K562 (cell line): ENCODE measurements around the gene TBXAS1.

Experiments
- MEF2D ChIP-seq: conservative IDR thresholded peaks from 2 replicates; pipeline ENCODE4 v1.6.1; 2016; ENCODE audit warnings: low read depth, missing genetic modification characterization, missing compliant biosample characterization
- TBP ChIP-seq: optimal IDR thresholded peaks from 2 replicates; pipeline ENCODE3; 2011; ENCODE audit warnings: low read depth, low read length, improper control_type of control experiment
- ZBTB26 ChIP-seq: fragments of 450-650 bp; formaldehyde crosslinking; IDR thresholded peaks from 2 replicates; pipeline ENCODE4 v1.4.0; 2022; ENCODE audit warnings: missing genetic modification characterization
- ZHX1 ChIP-seq: fragments of 150-350 bp; conservative IDR thresholded peaks from 2 replicates; pipeline ENCODE4 v1.6.1; 2014; ENCODE audit warnings: low read length
- ZNF316 ChIP-seq: fragments of 450-650 bp; IDR thresholded peaks from 2 replicates; pipeline ENCODE4 v1.6.1; 2016

- TF ChIP-seq TBP: no peak
- no peak for TF ChIP-seq ZBTB26 (CRISPR knock-in tag)
- no peak for TF ChIP-seq MEF2D (tag)
- TF ChIP-seq ZNF316: no peak
- no peak for TF ChIP-seq ZHX1
These were observed 229.5 kb downstream of the TBXAS1 start for GRCh38 chr7:140058517-140058916.
